HG03064 (cell line): ENCODE measurements around the gene CDC42BPB.

ENCODE experiments used
- ATAC-seq: cut with Tn5 transposase; IDR thresholded peaks from one replicate; pipeline ENCODE4 v1.9.1; 2021; ENCODE audit warnings: low read depth; ENCODE audit not compliant: unreplicated experiment

Gene CDC42BPB

GRCh38 chr14:102969901-102970300 lies 87.4 kb downstream of the CDC42BPB start:
- no peak for ATAC-seq

- ATAC-seq: no peak
Observed at GRCh38 chr14:102969060-102969791, 88.1 kb downstream of the CDC42BPB start.

GRCh38 chr14:102968306-102968705 lies 89.0 kb downstream of the CDC42BPB start:
- ATAC-seq: no peak

GRCh38 chr14:102967506-102967795 lies 89.9 kb downstream of the CDC42BPB start:
- no peak for ATAC-seq

- ATAC-seq: no peak
Observed at GRCh38 chr14:102966681-102967505, 90.5 kb downstream of the CDC42BPB start.

GRCh38 chr14:102965971-102966655 lies 91.2 kb downstream of the CDC42BPB start:
- no peak for ATAC-seq

GRCh38 chr14:102965282-102965681 lies 92.1 kb downstream of the CDC42BPB start:
- no peak for ATAC-seq

- ATAC-seq: no peak
Observed at GRCh38 chr14:102964152-102964730, 93.1 kb downstream of the CDC42BPB start.

- ATAC-seq: no peak
Observed at GRCh38 chr14:102962111-102962627, 95.2 kb downstream of the CDC42BPB start.

GRCh38 chr14:102958461-102958860 lies 98.9 kb downstream of the CDC42BPB start:
- ATAC-seq: no peak

- ATAC-seq: no peak
Observed at GRCh38 chr14:102957222-102957621, 100.1 kb downstream of the CDC42BPB start.

- ATAC-seq: no peak
Observed at GRCh38 chr14:102955636-102956408, 101.5 kb downstream of the CDC42BPB start.

GRCh38 chr14:102954081-102954789 lies 103.1 kb downstream of the CDC42BPB start:
- ATAC-seq: no peak

- no peak for ATAC-seq
Observed at GRCh38 chr14:102953100-102953499, 104.2 kb downstream of the CDC42BPB start.

GRCh38 chr14:102952276-102952675 lies 105.1 kb downstream of the CDC42BPB start:
- ATAC-seq: no peak

GRCh38 chr14:102951799-102952198 lies 105.5 kb downstream of the CDC42BPB start:
- ATAC-seq: no peak

GRCh38 chr14:102951034-102951433 lies 106.3 kb downstream of the CDC42BPB start:
- ATAC-seq: no peak

GRCh38 chr14:102949801-102950451 lies 107.4 kb downstream of the CDC42BPB start:
- ATAC-seq: no peak
